ELF-1 (cell line): Measurements from ENCODE around the gene PCCA.
A peak's percentile ranks its signal among the peaks of the same experiment; 100 is the strongest.
"Not testable (repeated sequence)": the region's sequence is repeated elsewhere in the genome, so short reads cannot be mapped to it uniquely, and the experiment has no call there.

Experiments
- DNase-seq: peaks from one replicate; pipeline ENCODE4 v3.0.0-alpha.2; 2016; ENCODE audit warnings: low read depth, low spot score

The PCCA gene

DNA sequence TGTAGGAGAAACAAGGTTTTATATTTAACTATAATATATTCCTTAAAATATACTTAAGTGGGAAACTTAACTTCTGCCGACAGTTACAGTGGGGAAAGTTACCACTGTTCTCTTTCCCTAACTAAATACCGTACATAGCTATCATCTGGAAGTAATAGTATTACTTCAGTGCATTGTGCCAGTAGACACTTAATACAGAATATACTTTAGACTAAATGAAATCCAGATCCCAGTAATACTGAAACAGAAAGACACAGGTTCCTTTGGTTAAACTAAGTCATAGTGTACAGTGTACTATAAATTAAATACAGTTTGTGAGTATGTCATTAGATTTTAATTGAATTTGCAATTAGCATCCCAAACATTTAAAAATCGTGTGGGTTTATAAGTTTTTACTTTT, 107.5 kb downstream of the PCCA start:
- DNase-seq, result no peak

DNA sequence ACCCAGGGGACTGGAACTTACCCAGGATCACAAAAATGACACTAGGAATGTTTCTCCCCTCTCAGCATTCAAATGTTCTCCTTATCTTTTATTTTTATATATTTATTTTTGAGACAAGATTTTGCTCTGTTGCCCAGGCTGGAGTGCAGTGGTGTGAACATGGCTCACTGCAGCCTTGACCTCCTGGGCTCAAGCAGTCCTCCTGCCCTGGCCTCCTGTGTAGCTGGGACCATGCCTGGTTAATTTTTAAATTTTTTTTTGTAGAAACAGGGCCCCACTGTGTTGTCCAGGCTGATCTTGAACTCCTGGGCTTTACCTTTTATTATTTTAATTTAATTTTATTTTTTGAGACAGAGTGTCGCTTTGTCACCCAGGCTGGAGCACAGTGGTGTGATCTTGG, 108.2 kb downstream of the PCCA start:
- no peak for DNase-seq

GRCh38 chr13:100197591-100198365, 108.9 kb downstream of the PCCA start:
- no peak for DNase-seq

DNA sequence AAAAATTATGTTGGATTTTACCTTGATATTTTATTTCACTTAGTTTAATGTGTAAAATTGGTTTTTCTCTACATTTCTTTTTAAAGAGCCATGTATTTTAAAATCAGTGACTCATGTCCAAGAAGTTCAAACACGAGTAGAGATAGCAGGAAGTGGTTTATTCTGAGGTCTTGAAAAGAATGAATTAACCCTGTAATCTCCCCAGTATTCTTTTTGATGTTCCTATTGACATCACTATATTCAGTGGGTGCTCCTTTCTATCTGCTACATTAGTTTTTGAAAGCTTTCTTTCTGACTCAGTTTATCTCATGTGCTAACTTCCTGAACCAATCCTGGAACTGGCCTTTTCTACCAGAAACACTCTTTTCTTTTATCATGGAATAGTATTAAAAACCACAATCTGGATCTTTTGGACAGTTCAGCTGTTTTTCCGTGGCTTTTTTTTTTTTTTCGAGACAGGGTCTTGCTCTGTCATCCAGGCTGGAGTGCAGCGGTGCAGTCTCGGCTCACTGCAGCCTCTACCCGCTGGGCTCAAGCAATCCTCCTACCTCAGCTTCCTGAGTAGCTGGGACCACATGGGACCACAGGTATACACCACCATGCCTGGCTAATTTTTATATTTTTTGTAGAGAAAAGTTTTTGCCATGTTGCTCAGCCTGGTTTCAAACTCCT, 114.9 kb downstream of the PCCA start:
- no peak for DNase-seq

DNA sequence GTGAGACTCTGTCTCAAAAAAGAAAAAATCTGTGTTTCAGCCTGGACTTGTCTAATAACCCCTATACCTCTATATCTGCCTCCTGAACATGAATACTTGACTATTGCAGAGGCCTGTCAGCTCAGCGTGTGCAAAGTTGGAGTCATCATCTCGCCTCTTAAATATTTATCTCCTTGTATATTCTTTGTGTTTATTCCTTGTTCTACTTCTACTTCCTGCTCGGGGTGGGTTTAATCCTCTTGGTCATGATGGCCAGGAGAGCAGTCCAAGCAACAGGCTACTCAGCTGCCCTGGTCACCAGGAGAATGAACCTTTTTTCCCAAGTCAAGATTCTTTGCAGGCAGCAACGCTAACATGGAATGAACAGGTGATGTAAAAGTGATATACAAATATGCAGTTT, 119.1 kb downstream of the PCCA start:
- DNase-seq, result no peak

DNA sequence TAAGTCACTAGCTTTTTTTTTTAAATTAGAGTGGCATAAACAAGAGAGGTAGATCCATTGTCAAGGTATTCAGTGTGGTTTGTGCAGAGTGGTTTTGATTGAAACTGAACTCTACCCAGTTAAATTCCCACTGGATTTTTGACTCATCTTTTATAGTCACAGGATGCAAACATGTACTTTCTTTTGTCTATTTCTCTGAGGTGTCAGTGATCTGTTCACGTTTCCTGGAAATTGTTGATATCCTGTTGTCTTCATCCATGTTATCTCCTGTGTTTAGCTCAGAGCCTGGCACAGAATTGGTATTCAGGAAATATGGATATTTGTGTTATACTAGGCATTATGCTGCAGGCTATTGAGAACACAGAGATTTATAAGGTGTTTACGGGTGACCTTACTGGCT, 119.7 kb downstream of the PCCA start:
- DNase-seq, result no peak

DNA sequence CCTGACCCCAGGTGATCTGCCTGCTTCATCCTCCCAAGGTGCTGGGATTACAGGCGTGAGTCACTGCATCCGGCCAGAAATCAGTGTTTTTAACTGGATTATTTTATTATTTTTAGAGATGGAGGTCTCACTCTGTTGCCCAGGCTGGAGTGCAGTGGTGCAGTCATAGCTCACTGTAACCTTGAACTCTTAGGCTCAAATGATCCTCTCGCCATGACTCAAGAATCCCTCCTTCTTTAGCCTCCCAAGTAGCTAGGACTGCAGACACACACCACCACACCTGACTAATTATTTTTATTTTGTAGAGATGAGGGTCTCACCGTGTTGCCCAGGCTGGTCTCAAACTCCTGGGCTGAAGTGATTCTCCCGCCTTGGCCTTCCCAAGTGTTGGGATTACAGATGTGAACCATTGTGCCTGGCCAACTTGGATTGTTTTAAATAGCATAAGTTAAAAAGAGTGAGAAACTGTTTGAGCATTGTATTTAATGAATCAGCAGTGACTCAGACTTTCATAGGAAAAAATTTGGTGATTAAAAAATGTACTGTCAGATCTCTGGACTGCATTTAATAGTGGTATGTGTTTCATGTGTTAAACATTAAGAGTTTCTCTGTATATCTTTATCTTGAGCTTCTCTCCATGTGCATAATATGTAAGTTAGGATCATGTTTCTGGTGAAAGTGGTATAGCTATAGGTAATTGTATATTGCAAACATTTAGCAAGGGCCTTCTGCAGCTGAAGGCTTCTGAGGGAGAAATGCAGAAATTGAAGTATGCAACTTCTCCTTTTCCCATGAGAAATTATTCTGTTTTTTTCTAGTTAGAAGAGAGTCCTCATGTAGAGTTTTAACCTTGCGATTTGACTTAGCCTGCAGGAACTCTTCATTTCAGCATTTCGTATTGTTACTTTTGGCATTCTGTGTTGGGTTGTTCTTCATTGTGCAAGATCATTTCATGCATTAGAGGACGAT, 121.2 kb downstream of the PCCA start:
- no peak for DNase-seq

DNA sequence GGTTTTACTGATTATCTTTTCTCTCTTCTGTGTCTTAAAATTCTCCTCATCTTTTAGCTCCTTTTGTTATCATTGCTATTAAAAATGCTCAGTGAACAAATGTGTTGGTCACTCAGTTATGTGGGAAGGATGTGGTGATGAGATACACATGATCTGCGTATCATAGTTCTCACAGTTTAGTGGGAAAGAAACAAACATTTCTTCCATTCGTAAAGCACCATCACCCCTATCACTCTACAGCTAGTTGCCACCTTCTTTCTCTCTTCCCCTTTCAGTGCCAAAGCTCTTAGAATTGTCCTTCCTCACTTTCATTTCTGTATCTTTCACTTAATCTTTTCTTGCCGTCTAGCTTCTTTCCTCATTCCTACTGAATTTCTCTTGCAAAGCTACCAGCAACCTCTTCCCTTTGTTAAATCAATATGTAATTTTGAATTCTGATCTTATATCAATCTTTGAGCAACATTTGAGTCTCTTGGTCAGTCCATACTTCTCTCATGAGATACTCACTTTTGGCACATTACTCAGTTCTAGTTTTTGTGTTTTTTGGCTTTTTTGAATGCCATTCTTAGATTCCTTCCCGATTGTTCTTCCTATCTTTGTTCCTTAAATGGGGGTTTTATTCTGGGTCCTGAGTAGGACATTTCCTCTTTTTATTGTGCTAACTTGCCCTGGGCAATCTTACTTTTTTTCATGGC, 122.3 kb downstream of the PCCA start:
- DNase-seq, result no peak

DNA sequence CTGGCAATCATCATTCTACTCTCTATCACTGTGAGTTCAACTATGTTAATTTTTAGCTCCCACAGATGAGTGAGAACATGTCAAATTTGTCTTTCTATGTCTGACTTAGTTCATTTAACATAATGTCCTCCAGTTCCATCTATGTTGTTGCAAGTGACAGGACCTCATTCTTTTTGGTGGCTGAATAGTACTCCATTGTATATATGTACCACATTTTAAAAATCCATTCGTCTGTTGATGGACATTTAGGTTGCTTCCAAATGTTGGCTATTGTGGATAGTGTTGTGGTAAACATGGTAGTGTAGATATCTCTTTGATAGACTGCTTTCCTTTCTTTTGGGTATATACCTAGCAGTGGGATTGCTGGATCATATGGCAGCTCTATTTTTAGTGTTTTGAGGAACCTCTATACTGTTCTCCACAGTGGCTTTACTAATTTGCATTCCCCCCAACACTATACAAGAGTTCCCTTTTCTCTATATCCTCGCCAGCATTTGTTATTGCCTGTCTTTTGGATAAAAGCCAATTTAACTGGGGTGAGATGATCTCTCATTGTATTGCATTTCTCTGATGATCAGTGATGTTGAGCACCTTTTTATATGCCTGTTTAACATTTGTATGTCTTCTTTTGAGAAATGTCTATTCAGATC, 124.1 kb downstream of the PCCA start:
- no peak for DNase-seq

DNA sequence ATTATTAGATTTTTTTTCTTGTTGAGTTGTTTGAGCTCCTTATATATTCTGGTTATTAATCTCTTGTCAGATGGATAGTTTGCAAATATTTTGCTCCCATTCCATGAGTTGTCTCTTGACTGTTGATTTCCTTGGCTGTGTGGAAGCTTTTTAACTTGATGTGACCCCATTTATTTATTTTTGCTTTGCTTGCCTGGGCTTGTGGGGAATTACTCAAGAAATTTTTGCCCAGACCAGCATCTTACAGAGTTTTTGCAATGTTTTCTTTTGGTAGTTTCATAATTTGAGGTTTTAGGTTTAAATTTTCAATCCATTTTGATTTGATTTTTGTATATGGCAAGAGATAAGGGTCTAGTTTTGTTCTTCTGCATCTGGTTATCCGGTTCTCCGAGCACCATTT, 124.7 kb downstream of the PCCA start:
- no peak for DNase-seq

DNA sequence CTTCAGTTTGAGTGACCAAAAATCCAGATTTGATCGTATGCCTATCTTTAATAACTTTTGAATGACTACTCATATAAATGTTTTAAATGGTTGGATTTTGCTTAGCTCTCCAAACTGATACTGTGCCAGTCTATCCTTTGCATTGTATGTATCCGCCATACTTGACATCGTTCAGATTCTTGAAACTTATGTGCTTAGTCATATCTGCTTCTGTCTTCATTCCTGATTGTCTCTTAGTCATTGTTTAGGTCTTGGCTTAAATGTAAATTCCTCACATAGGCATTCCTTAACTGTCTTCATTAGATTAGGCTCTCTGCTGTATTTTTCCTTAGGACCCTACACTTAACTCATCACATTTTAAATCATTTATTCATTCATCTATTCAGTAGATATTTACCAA, 126.0 kb downstream of the PCCA start:
- no peak for DNase-seq

DNA sequence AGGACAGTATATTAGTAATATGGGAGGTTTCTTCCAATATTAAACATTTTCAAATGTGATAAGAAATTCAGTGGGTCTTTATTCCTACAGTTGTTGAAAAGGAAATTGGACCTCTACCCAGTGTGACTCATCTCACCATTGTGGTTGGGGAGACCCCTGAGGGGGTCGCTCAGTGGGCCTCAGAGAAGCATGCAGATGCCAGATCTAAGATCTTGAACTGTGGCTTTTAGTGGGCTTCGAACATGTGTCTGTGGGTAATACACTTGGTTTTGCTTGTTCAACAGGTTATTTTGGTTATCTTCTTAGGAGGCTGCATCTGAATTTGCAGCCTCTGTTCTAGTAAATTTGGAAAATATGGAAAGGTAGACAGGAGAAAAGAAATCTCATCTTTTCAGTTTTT, 132.3 kb downstream of the PCCA start:
- no peak for DNase-seq

DNA sequence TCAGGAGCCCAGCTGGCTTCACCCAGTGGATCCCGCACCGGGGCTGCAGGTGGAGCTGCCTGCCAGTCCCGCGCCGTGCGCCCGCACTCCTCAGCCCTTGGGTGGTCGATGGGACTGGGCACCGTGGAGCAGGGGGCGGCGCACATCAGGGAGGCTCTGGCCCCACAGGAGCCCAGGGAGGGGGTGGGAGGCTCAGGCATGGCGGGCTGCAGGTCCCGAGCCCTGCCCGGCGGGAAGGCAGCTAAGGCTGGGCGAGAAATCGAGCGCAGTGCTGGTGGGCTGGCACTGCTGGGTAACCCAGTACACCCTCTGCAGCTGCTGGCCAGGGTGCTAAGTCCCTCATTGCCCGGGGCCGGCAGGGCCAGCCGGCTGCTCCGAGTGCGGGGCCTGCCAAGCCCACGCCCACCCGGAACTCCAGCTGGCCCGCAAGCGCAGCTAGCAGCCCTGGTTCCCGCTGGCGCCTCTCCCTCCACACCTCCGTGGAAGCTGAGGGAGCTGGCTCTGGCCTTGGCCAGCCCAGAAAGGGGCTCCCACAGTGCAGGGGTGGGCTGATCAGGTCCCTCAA, 135.2 kb downstream of the PCCA start:
- DNase-seq, result not testable (repeated sequence)

GRCh38 chr13:100229603-100230002, 140.7 kb downstream of the PCCA start:
- no peak for DNase-seq

- no peak for DNase-seq
Observed at GRCh38 chr13:100230769-100231149, 141.9 kb downstream of the PCCA start.

DNA sequence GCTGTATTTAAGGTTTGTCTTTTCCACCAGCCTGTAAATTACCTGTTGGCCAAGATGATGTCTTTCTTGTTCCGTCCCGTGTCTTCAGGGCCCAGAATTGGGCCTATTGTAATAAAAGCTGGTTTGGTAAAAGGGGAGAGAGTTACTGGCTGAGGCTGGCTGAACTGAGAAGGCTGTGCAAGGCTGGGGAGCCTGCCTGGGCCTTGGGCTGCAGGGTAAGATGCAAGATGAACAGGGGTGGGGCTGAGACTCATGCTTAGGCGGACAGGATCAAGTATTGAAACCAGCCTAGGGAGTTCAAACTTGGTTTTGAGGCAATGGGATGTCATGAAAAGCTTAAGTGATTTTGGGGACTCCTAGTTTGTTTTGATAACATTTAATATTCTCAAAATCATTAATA, 142.3 kb downstream of the PCCA start:
- DNase-seq, result peak; percentile 19

GRCh38 chr13:100234006-100234405, 145.1 kb downstream of the PCCA start:
- no peak for DNase-seq

DNA sequence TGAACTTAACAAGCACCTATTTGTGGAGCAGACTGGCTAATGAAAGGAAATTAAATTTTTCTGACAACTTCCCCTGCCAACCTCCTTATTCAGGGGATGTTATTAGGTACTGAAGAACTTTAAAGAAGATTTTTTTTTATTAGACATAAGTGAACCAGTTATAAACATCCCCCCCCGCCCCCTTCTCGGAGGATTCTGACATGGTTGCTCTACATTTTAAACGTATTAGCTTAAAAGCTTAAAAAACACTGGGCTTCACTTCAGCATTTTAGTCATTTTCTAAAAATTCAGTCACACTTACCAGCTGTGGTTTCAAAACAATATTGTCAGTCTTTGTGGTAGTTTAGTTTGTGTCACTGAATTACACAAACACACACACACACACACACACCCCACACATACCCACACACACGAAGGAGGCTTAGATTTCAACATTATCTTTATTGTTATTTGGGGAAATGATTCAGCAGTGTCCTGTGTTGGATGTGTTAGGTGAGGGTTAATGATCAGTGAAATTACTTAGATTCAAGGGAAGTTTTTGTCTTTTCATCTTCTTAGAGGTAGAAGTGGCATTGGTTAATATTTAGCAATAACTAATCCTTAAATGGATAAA, 145.7 kb downstream of the PCCA start:
- DNase-seq, result no peak

GRCh38 chr13:100235311-100235901, 146.5 kb downstream of the PCCA start:
- DNase-seq, result no peak
